ENCODE measurements around the gene EMSY. TPM values are rescaled to one million over a fixed set of nuclear protein-coding genes. Genes with fewer than 3 reads are reported as not detected.

Gene EMSY
- total and polyA plus RNA-seq, 7 donors = 7.4 to 51.8 (median 20.8) TPM

DNA sequence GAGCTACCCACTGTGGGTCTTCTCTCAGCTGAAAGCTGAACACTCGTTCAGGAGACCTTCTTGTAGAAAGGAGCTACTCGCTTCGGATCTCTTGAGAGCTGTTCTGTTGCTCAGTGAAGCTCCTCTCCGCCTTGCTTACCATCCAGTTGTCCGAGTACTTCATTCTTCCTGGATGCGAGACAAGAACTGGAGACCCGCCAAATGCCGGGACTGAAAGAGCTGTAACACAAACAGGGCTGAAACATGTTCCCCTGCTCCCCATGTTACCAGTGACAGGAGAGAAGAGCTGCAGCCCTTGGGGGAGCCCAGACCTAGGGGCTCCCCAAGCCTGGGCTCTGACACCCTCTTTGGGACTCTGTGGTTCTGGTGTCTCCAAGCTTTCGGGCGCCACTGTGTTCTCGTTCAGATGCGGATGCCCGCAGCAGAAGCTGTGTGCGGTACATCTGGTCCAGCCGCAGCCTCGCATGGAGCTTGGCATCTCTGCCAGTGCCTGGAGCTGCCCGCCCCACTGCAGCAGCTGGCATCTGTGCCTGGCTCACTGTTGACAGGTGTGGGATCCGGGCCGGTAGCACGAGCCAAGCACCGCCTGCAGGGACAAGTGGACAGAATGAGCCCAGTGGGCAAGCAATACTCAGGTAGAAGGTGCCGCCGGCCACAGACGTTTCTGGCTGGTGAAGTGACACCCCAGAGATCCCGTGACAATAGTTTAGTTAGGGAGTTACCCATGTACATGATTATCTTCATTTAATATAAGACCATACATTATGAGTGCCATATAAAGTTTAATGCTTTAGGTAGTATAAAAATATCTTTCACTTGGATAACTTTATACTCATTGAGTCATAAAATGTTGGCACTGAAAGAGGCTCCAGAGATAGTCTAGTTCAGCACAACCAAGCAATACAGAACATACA, 49.1 kb downstream of the EMSY start:
- H3K4me1 ChIP-seq = no peaks in the 10 kb centered on the region
- 29 to 78% methylated on average over 25 of the region's 25 CpGs for WGBS, 2 donors
- TF ChIP-seq EP300 (IDR thresholded peaks at IDR 0.05) = no peak
- no peak for TF ChIP-seq POLR2A (IDR thresholded peaks at IDR 0.05)
- peaks cover 0 to 45% (median 4%) of the 10 kb centered on the region in 4 donors for H3K36me3 ChIP-seq
- intact Hi-C loops (cut with DNase I) = no loop called here
- no peak overlapping the region for H3K4me3 ChIP-seq
- no peaks in the 10 kb centered on the region for H3K9me3 ChIP-seq
- no peaks in the 10 kb centered on the region for H3K27me3 ChIP-seq
- no peak overlapping the region for H3K27ac ChIP-seq
- DNase-seq = no peak

DNA sequence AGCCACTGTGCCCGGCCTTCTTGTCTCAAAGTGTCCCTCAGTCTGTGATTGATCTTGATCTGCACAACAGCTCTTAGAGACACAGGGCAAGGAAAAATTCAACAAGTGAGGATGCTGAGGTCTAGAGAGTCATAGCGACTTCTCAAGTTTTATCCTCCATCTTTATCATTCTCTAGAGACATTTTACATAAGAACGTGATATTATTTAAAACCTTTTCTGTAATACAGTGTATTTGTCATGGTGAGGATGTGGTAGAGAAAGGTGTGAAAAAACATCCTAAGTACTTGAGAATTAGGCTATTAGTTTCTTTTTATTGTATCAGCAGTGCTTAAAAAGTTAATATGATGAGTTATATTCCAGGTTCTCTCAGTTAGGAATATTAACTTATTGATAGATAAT, 50.2 kb downstream of the EMSY start:
- intact Hi-C loops (cut with DNase I) = no loop called here
- Histone ChIP-seq H3K9me3 (no peaks in the 10 kb centered on the region), H3K4me1 (no peaks in the 10 kb centered on the region), H3K36me3 (peaks cover 0 to 46% (median 4%) of the 10 kb centered on the region in 4 donors), H3K27me3 (no peaks in the 10 kb centered on the region), H3K4me3 (no peak overlapping the region), H3K27ac (no peak overlapping the region)
- 93 to 95% methylated on average over 3 of the region's 3 CpGs for WGBS, 2 donors
- TF ChIP-seq POLR2A (IDR thresholded peaks at IDR 0.05) (no peak), POLR2AphosphoS5 (IDR thresholded peaks at IDR 0.05) (no peak), EP300 (IDR thresholded peaks at IDR 0.05) (no peak)
- TF ChIP-seq, protein P1, sequence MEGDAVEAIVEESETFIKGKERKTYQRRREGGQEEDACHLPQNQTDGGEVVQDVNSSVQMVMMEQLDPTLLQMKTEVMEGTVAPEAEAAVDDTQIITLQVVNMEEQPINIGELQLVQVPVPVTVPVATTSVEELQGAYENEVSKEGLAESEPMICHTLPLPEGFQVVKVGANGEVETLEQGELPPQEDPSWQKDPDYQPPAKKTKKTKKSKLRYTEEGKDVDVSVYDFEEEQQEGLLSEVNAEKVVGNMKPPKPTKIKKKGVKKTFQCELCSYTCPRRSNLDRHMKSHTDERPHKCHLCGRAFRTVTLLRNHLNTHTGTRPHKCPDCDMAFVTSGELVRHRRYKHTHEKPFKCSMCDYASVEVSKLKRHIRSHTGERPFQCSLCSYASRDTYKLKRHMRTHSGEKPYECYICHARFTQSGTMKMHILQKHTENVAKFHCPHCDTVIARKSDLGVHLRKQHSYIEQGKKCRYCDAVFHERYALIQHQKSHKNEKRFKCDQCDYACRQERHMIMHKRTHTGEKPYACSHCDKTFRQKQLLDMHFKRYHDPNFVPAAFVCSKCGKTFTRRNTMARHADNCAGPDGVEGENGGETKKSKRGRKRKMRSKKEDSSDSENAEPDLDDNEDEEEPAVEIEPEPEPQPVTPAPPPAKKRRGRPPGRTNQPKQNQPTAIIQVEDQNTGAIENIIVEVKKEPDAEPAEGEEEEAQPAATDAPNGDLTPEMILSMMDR (IDR thresholded peaks at IDR 0.05) = no peak
- no peak for DNase-seq

DNA sequence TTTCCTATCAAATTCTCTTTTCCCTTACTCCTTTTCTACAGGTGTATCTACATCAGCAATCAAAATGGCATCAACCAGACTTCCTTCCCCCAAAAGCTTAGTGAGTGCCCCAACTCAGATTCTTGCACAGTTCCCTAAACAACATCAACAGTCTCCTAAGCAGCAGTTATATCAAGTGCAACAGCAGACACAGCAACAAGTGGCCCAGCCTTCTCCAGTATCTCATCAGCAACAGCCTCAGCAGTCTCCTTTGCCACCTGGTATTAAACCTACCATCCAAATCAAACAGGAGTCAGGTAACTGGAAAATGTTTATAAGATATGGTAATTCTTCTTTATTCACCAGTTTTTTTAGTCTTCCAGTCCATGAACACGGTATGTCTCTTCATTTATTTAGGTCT, 51.4 kb downstream of the EMSY start:
- DNase-seq = no peak
- H3K9me3 ChIP-seq = peaks cover 0 to 1% (median 0%) of the 10 kb centered on the region in 4 donors
- peaks cover 0 to 56% (median 7%) of the 10 kb centered on the region in 4 donors for H3K36me3 ChIP-seq
- H3K4me3 ChIP-seq = no peak overlapping the region
- H3K27me3 ChIP-seq = no peaks in the 10 kb centered on the region
- no peaks in the 10 kb centered on the region for H3K4me1 ChIP-seq
- intact Hi-C loops (cut with DNase I) = no loop called here
- no peak overlapping the region for H3K27ac ChIP-seq
- no peak for TF ChIP-seq POLR2A (IDR thresholded peaks at IDR 0.05)
- TF ChIP-seq, protein P1 (IDR thresholded peaks at IDR 0.05) = no peak
- TF ChIP-seq POLR2AphosphoS5 (IDR thresholded peaks at IDR 0.05) = no peak
- no peak for TF ChIP-seq EP300 (IDR thresholded peaks at IDR 0.05)
- 96 to 98% methylated on average over 1 of the region's 1 CpG for WGBS, 2 donors

DNA sequence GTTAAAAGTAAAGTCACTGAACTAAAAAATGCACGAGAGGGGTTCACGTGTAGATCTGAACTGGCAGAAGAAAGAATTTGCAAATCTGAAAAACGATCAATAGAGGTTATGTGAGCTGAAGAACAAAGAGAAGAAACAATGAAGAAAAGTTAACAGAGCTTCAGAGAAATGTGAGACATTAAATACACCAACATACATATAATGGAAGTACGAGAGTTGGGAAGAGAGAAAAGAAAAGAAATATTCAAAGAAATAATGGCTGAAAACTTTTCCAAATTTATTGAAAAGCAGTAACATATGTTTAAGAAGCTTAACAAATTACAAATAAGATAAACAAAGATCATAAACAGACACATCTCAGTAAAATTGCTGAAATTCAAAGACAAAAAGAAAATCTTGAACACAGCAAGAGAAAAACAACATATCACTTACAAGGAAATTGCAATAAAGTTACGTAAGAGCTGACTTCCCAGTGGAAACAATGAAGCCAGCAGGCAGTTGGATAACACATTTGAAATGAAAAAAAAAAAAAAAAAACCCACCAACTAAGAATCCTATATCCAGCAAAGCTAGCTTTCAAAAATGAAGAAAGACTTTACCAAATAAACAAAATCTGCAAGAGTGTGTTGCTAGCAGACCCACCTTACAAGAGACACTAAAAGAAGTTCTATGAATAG, 56.8 kb downstream of the EMSY start:
- no peak overlapping the region for H3K4me3 ChIP-seq
- intact Hi-C loops (cut with DNase I) = no loop called here
- H3K36me3 ChIP-seq = peaks cover 0 to 34% (median 3%) of the 10 kb centered on the region in 4 donors
- H3K27me3 ChIP-seq = no peaks in the 10 kb centered on the region
- WGBS, 2 donors = 96 to 97% methylated on average over 5 of the region's 5 CpGs
- no peak for DNase-seq
- no peak overlapping the region for H3K27ac ChIP-seq
- TF ChIP-seq, protein P1 (IDR thresholded peaks at IDR 0.05) = no peak
- TF ChIP-seq EP300 (IDR thresholded peaks at IDR 0.05) (no peak), POLR2AphosphoS5 (IDR thresholded peaks at IDR 0.05) (no peak), POLR2A (IDR thresholded peaks at IDR 0.05) (no peak)
- H3K4me1 ChIP-seq = no peaks in the 10 kb centered on the region
- peaks cover 0 to 4% (median 0%) of the 10 kb centered on the region in 4 donors for H3K9me3 ChIP-seq

DNA sequence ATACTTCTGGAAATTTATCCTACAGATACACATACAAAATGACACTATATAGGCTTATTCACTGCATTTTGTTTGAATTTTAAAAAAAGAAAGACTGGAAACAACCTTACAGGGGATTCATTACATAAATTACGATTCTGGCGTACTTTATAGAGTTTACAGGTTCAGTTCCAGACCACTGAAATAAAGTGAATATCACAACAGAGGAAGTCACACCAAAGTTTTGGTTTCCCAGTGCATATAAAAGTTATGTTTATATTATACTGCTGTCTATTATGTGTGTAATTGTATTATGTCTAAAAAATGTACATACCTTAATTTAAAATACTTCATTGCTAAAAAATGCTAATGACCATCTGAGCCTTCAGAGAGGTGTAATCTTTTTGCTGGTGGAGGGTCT, 62.0 kb downstream of the EMSY start:
- TF ChIP-seq, protein P1 (IDR thresholded peaks at IDR 0.05) = no peak
- TF ChIP-seq POLR2A (IDR thresholded peaks at IDR 0.05) = no peak
- TF ChIP-seq EP300 (IDR thresholded peaks at IDR 0.05) = no peak
- no peak for TF ChIP-seq POLR2AphosphoS5 (IDR thresholded peaks at IDR 0.05)
- Histone ChIP-seq H3K36me3 (peaks cover 0 to under 1% (median 0%) of the 10 kb centered on the region in 4 donors), H3K27ac (no peak overlapping the region), H3K4me1 (no peaks in the 10 kb centered on the region), H3K4me3 (no peak overlapping the region), H3K9me3 (no peaks in the 10 kb centered on the region), H3K27me3 (no peaks in the 10 kb centered on the region)
- intact Hi-C loops (cut with DNase I) = no loop called here
- DNase-seq = no peak
- WGBS, 2 donors = 97% methylated on average over 2 of the region's 2 CpGs

Measured in sigmoid colon (tissue), 7 donors.